GM19025 (cell line): ENCODE measurements around the gene RPL13A.

Experiments used
- ATAC-seq: cut with Tn5 transposase; IDR thresholded peaks from one replicate; pipeline ENCODE4 v1.9.1; 2021; ENCODE audit warnings: mild to moderate bottlenecking, low read depth, moderate library complexity; ENCODE audit not compliant: unreplicated experiment

Gene RPL13A

DNA sequence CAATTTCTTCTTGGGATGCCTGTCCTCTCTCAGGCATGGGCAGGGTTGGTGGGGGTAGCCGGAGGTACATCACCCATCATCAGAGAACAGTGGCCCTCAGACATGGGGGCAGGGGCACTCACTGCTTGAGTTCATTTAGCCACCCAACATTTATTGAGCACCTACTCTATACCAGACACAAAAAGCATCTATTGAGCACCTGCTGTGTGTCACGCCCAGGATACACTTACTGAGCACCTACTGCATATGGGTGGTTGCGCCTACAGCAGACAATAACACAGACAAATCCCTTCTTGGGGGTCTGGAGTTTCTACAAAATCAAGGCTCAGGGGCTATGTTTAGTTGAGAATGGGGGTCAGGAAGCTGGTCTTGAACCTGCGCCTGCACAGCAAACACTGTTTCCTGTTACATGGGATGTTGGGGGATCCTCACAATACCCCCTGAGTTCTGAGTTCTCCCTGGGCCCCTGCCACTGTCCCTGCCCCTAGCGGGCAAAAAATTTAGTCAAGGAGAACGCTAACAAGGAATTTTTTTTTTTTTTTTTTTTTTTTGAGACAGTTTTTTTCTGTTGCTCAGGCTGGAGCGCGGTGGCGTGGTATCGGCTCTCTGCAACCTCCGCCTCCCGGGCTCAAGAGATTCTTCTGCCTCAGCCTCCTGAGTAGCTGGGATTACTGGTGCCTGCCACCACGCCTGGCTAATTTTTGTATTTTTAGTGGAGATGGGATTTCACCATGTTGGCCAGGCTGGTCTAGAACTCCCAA lies 52.0 kb downstream of the RPL13A start:
- ATAC-seq, result no peak
